IPS DF 6.9 (cell line): ENCODE measurements around the gene CEL.
"Not testable (repeated sequence)": the region's sequence is repeated elsewhere in the genome, so short reads cannot be mapped to it uniquely, and the experiment has no call there.

ENCODE experiments used
- DNase-seq: peaks from one replicate; pipeline ENCODE4 v3.0.0-alpha.2; 2013; ENCODE audit warnings: low read depth, low spot score
- H3K27ac ChIP-seq: one replicate; pipeline ENCODE4 v1.5.1; 2013; ENCODE audit warnings: low read length, control low read depth
- H3K27me3 ChIP-seq: 2 replicates; pipeline ENCODE4 v1.6.1; 2013; ENCODE audit warnings: mild to moderate bottlenecking, low read length; ENCODE audit not compliant: control insufficient read depth, insufficient read depth
- H3K36me3 ChIP-seq: 2 replicates; pipeline ENCODE4 v1.6.1; 2013; ENCODE audit warnings: low read length; ENCODE audit not compliant: control insufficient read depth, insufficient read depth
- H3K4me1 ChIP-seq: 2 replicates; pipeline ENCODE4 v1.6.1; 2013; ENCODE audit warnings: low read length; ENCODE audit not compliant: control insufficient read depth, insufficient read depth
- H3K4me3 ChIP-seq: 2 replicates; pipeline ENCODE4 v1.5.1; 2013; ENCODE audit warnings: mild to moderate bottlenecking, low read length
- H3K9me3 ChIP-seq: 2 replicates; pipeline ENCODE4 v1.6.1; 2013; ENCODE audit warnings: low read length, inconsistent platforms; ENCODE audit not compliant: control insufficient read depth, insufficient read depth
- WGBS: extraction: QIAGEN DNeasy Blood & Tissue Kit; methylation state at CpG from one replicate; pipeline ENCODE4 v1.1.7; 2013; ENCODE audit warnings: mixed read lengths, missing lambda C conversion rate; ENCODE audit not compliant: insufficient read length, insufficient coverage; 5-methylcytosine and 5-hydroxymethylcytosine counted together

The CEL gene

DNA sequence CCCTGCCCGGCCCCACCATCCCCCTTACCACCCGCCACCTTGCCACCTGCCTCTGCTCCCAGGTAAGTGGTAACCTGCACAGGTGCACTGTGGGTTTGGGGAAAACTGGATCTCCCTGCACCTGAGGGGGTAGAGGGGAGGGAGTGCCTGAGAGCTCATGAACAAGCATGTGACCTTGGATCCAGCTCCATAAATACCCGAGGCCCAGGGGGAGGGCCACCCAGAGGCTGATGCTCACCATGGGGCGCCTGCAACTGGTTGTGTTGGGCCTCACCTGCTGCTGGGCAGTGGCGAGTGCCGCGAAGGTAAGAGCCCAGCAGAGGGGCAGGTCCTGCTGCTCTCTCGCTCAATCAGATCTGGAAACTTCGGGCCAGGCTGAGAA lies at the start of gene CEL:
CEL (plus strand) TSS at position 218 of the 382 bp plus-strand sequence; CDS start at position 240, 22 bp downstream.
- H3K4me1 ChIP-seq, H3K9me3 ChIP-seq, H3K27ac ChIP-seq, H3K27me3 ChIP-seq, H3K4me3 ChIP-seq, DNase-seq: not testable (repeated sequence)
- peaks cover 17% of the 10 kb centered on the region for H3K36me3 ChIP-seq
- WGBS = no CpG with 5 or more reads among the region's 9 CpGs

DNA sequence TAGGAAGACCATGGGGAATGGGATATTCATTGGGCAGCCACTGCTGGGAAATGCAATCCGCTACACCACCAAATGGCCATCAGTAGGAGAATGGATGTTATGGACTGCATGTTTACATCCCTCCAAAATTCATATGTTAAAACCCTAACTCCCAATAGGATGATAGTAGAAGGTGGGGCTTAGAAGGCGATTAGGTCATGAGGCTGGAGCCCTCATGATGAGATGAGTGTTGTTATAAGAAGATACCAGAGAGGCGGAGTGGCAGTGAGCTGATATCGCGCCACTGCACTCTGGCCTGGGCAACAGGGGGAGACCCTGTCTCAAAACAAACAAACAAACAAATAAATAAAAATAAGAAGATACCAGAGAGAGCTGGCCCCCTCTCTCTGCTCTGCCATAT lies 47.1 kb upstream of the CEL start:
- Histone ChIP-seq H3K27ac (no peak overlapping the region), H3K9me3 (no peaks in the 10 kb centered on the region), H3K36me3 (no peaks in the 10 kb centered on the region), H3K4me3 (no peak overlapping the region), H3K4me1 (no peaks in the 10 kb centered on the region), H3K27me3 (no peaks in the 10 kb centered on the region; the same call in 1 of the 2 replicates)
- WGBS = no CpG with 5 or more reads among the region's 5 CpGs
- no peak for DNase-seq

DNA sequence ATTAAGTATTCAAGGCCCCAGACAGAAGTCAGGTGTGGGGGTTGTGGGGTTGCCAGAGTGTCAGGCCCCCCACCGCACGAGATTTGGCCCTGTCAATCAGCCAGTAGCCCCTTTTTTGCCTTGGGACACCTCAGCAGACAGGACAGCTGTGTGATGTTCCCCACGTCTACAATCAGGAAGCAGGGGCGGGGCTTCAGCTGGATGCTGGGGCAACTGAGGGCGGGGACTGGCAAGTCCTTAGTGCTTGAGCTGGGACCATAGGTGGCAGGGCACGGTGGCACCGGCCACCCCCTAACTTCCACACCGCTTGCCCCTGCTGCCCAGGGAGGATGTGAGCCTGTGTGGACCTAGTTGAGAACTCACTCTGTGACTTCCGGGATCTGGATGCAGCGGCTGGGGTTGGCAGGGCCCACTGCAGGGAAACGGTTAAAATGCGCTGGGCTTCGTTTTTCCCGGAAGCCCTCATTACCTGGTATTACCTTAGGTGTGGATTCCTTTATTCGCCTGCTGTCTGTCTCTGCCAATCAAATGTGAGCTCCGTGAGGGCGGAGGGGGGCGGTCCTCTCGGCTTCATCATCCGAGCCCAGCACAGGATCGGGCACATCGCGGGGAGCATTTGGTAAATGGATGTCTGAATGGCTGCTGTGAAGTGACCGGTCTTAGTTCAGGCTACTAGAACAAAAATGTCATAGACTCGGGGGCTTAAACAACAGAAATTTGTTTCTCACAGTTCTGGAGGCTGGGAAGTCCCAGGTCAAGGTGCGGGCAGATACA lies 38.5 kb upstream of the CEL start:
- Histone ChIP-seq H3K27ac (no peak overlapping the region), H3K9me3 (no peaks in the 10 kb centered on the region), H3K4me1 (no peaks in the 10 kb centered on the region), H3K27me3 (no peaks in the 10 kb centered on the region), H3K4me3 (no peak overlapping the region), H3K36me3 (no peaks in the 10 kb centered on the region)
- DNase-seq = no peak
- WGBS = no CpG with 5 or more reads among the region's 26 CpGs

DNA sequence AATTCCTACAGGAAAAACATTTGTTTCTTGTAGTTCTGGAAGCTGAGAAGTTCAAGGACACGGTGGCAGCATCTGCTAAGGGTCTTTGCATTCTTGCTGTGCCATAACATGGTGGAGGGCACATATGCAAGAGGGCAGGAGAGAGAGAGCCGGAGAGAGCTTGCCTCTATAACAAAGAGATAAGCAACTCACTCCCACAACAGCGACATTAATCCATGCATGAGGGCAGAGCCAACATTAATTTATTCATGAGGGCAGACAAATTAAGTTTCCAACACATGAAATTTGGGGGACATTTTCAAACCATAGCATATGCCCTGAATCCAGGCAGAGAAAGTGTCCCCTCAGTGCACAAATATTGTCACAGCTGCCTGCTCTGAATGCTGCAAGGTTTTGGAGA lies 35.4 kb upstream of the CEL start:
- Histone ChIP-seq H3K36me3 (no peaks in the 10 kb centered on the region), H3K9me3 (no peaks in the 10 kb centered on the region), H3K27ac (no peak overlapping the region), H3K4me3 (no peak overlapping the region), H3K4me1 (peaks cover 1% of the 10 kb centered on the region; the same call in 1 of the 2 replicates), H3K27me3 (no peaks in the 10 kb centered on the region)
- DNase-seq = no peak
- no CpG with 5 or more reads among the region's 3 CpGs for WGBS

DNA sequence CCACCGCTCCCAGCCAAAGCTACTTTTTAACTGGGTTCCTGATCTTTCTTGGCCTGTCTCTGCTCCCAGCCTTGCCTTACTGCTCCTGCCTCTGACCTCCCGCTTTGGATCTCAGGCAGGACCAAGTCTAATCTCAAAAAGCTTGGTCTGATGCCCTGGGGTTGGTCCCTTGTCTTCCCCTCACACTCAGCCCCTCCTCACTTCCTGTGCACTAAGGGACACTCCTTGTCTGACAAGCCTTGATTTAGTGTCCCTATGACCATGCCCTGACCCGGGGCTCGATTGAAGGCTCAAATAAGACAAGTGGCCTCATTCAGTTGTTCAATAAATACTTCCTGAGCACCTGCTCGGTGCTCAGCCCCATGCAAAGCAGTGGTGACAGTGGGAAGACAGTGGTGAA lies 34.6 kb upstream of the CEL start:
- H3K9me3 ChIP-seq = no peaks in the 10 kb centered on the region
- WGBS = no CpG with 5 or more reads among the region's 5 CpGs
- no peak for DNase-seq
- no peaks in the 10 kb centered on the region for H3K27me3 ChIP-seq
- H3K4me1 ChIP-seq = peaks cover 4% of the 10 kb centered on the region
- H3K27ac ChIP-seq = no peak overlapping the region
- no peaks in the 10 kb centered on the region for H3K36me3 ChIP-seq
- H3K4me3 ChIP-seq = no peak overlapping the region

DNA sequence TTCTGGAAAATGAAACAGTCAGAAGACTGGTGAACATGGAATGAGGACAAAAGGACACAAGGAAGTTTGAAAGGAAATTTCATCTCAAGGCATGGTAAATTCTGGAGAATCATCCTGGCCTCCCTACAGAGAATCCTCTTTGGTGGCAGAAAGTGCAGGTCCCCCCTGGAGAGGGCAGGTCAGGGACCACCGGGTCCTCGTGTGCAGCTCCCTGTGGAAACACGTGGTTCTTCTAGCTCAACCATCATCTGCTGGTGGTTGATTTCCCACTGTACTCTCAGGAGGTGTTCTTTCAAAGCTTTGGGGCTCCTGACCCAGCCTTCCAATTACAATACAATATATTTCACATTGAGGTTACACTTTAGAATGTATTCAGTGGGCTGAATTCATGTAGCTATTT lies 33.6 kb upstream of the CEL start:
- Histone ChIP-seq H3K27me3 (no peaks in the 10 kb centered on the region), H3K9me3 (no peaks in the 10 kb centered on the region), H3K36me3 (no peaks in the 10 kb centered on the region), H3K27ac (no peak overlapping the region), H3K4me3 (no peak overlapping the region), H3K4me1 (peaks cover 4% of the 10 kb centered on the region)
- DNase-seq = no peak
- WGBS = no CpG with 5 or more reads among the region's 3 CpGs

DNA sequence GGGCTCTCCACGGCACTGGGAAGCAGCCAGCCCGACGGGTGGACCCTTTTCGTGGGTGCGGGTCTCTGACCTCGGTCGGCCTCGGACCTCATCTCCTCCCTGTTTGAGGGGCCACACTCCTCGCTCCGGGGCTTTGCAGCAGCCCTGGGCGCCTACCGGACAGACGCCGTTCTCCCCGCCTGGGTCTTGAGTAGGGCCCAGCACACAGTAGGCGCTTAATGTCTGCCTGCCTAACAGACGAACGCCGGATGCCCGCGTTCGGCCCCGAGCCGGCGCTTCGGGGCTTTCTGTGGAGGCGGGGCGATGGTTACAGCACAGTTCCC lies 31.8 kb upstream of the CEL start:
- no peak for DNase-seq
- Histone ChIP-seq H3K9me3 (no peaks in the 10 kb centered on the region), H3K4me3 (peak overlapping the region; percentile 97), H3K27ac (no peak overlapping the region), H3K36me3 (no peaks in the 10 kb centered on the region), H3K27me3 (no peaks in the 10 kb centered on the region), H3K4me1 (peaks cover 4% of the 10 kb centered on the region)
- no CpG with 5 or more reads among the region's 28 CpGs for WGBS

DNA sequence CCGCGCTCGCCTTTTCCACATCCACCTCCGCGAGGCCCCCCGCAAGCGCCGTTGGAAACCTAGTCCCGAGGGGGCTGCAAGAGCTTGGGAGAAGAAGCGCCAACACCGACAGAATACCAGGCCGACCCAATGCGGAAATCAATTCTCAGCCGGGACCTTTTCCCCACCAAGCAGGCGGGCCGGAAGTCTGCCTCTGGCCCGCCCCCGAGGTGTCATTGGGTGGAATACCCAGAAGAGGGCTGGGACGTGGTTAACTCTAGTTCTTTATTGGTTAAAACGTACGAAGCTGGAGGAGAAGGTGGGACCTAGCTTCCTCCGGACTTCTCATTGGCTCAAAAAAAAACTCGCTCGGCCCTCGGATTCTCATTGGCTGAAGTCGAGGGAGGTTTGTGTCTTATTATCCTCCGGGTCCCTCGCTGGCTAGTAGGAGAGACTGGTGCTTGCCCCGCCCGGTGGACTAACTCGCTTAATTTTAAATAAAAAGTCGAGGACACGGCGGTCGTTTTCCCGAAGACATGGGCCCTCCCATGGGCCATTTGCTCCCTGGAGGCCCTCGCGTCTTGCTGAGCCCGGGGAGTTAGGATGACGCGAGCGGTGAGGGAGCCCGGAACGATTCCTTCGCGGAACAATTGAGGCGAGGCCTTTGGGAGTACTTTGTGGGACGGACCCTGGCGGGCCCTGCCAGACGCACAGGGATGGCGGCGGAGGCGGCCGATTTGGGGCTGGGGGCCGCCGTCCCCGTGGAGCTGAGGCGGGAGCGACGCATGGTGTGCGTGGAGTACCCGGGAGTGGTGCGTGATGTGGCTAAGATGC lies 31.3 kb upstream of the CEL start, which contains the start of gene GTF3C5:
GTF3C5 (plus strand) TSS at position 681 of the 813 bp plus-strand sequence; CDS start at position 696, 15 bp downstream.
- DNase-seq = peak; percentile 94
- WGBS = no CpG with 5 or more reads among the region's 63 CpGs

DNA sequence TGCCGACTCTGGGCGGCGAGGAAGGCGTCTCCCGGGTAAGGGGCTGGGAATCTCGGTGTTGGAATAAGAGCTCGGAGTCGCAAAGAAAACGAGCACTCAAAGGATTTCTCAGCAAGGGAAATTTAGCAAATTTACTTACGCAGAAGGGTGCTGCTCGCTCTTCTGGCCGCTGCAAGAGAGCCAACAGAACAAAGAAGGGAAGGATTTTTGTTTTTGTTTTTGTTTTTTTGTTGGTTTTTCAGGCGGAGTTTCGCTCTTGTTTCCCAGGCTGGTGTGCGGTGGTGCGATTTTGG lies 30.7 kb upstream of the CEL start:
- H3K27me3 ChIP-seq = no peaks in the 10 kb centered on the region
- H3K4me3 ChIP-seq = peak overlapping the region; percentile 98; the same call in 1 of the 2 replicates
- H3K9me3 ChIP-seq = no peaks in the 10 kb centered on the region
- H3K36me3 ChIP-seq = no peaks in the 10 kb centered on the region
- no CpG with 5 or more reads among the region's 16 CpGs for WGBS
- H3K27ac ChIP-seq = no peak overlapping the region
- H3K4me1 ChIP-seq = peaks cover 4% of the 10 kb centered on the region
- DNase-seq = no peak

More for the DNA sequence above, 31.3 kb upstream of the CEL start, which contains the start of gene GTF3C5:
- Histone ChIP-seq H3K36me3 (no peaks in the 10 kb centered on the region), H3K27ac (no peak within 1 kb of the TSS), H3K9me3 (no peaks in the 10 kb centered on the region), H3K27me3 (no peaks in the 10 kb centered on the region), H3K4me1 (peaks cover 4% of the 10 kb centered on the region), H3K4me3 (peak within 1 kb of the TSS; percentile 98)

DNA sequence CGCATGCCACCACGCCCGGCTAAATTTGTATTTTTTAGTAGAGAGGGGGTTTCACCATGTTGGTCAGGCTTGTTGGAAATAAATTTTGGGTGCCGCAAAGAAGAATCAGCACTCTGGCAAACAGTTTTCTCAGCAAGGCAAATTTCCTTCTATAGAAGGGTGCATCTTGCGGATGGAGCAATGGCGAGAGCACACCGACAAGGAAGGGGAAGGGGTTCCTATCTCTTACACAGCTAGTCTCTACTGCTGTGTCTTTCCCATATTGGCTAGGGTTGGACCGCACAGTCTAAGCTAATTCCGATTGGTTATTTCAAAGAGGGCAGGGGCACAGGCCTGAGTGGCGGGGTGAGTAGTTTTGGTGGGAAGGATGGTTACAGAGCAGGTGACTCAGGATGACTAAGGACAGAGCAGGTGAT lies 30.3 kb upstream of the CEL start:
- no CpG with 5 or more reads among the region's 10 CpGs for WGBS
- peak overlapping the region; percentile 98; the same call in 1 of the 2 replicates for H3K4me3 ChIP-seq
- no peak for DNase-seq
- peaks cover 4% of the 10 kb centered on the region for H3K4me1 ChIP-seq
- no peaks in the 10 kb centered on the region for H3K9me3 ChIP-seq
- H3K36me3 ChIP-seq = no peaks in the 10 kb centered on the region
- H3K27ac ChIP-seq = no peak overlapping the region
- H3K27me3 ChIP-seq = no peaks in the 10 kb centered on the region
